GDM1 (cell line): ENCODE data around the gene ASCL5.

Source experiments
- DNase-seq: peaks from one replicate; lab custom pipeline; 2025; lab: John Stamatoyannopoulos, UW

ASCL5 gene

DNA sequence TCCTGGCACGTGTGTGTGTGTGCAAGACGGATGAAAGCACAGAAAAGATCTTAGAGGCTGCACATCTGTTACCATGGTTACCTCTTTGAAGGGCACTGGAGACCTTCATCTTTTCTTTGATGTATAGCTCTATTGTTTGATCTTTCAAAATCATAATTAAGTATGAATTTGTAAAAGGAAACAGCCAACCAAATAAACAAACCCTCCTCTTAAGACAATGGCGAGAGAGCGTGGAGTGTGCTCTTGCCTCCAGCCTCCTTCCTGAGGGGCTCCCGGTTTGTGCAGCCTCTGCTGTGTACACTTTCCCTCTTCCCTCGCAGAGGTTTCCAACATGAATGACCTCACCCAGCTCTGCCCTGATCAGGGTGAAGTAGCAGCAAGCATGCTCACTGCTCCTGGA lies 42.7 kb downstream of the ASCL5 start:
- no peak for DNase-seq

DNA sequence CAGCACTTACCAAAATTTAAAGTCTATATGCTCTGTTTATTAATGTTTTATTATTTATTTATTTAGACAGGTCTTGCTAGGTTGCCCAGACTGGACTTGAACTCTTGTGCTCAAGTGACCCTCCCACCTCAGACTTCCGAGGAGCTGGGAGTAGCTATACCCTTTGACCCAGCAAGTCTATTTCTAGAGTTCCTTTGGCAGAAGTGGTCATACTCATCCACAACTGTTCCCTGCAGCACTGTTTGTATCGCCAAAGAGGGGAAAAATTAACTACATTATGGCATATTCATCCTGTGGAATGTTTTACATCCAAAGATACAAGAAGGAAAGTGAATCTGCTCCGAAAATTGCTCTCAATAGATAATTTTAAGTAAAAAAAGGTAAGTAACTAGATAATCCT lies 43.2 kb downstream of the ASCL5 start:
- DNase-seq: no peak

DNA sequence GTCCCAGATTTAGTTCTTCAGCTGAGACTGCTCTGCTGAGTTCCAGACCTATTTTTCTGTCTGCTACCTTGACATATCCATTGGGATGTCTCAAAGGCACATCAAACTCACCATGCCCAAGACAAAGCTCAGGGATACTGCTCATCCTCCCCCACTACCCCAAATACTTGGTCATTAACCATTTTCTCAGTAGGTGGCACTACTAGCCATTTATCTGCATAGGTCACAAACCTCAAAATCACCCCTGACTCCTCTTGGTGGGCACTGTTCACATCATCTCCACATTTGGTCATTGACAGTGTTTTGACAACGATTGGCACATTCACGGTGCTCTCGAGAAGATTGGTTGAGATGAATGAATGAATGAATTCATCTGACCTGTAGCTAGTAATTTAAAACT lies 46.8 kb downstream of the ASCL5 start:
- DNase-seq: no peak

DNA sequence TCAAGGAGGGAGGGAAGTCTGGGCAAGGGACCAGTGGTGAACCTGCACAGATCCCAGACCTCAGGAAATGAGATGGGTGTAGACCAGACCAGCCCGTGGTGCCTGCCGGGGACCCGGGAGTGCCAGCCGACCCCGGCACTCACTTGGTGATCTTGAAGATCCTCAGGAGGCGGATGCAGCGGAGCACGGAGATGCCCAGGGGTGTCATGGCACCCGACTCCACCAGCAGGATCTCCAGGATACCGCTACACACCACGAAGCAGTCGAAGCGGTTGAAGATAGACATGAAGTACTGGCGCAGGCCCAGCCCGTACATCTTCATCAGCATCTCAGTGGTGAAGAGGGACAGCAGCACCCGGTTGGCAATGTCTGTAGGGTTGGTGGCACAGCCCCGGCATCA lies 49.2 kb downstream of the ASCL5 start:
- DNase-seq: no peak

DNA sequence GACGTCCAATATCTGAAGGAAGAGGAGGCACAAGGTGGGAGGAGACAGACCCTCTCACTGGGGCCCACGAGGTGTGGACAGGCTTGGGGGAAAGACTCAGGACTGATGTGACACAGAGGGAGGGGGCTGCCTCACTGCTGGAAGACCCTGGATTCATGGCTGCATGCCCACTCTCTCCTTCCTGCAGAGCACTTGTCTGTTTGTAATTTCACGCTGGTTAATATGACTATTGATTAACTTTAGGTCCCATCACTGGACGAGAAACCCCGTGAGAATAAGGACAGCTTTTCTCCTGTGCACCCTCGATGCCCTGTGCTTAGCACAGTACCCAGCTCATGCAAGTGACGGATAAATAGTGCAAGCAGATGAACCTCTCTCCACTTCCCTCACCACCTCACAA lies 49.9 kb downstream of the ASCL5 start:
- no peak for DNase-seq

DNA sequence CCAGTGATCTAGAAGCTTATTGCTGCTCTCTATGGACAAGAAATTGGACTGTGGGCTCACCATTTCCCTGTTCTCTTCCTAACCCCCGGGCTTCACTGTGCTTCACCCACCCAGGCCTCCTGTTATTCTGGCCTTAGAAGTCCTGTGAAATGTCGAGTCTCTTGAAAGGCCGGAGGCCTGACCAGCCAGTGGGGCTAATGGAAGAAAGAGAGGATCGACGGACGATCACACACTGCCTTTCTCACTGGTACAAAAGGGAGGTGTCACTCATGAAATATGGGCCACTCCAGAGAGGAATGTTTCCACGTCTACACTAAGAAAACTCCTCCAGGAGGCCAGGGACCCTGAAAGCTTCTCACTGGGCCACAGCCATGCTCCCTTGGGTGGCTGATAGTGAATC lies 50.9 kb downstream of the ASCL5 start:
- DNase-seq: no peak

DNA sequence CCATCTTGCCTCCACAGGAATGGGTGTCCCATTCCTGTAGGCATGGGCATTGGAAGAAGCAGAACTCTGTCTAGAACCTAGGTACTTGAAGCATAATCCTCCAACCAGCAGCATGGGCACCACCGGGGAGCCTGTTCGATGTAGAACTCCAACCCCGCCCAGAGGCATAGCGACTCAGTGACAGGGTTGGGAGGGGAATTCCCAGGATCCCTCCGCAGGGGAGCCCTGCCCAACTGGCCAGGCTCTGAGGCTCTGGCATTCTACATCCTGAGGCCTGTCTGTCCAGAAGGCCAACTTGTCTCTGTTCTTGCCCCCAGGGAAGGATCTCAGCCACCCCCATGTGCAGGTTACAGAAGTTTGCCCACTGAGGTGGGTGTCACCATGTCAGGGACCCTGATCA lies 53.0 kb downstream of the ASCL5 start:
- DNase-seq: no peak

DNA sequence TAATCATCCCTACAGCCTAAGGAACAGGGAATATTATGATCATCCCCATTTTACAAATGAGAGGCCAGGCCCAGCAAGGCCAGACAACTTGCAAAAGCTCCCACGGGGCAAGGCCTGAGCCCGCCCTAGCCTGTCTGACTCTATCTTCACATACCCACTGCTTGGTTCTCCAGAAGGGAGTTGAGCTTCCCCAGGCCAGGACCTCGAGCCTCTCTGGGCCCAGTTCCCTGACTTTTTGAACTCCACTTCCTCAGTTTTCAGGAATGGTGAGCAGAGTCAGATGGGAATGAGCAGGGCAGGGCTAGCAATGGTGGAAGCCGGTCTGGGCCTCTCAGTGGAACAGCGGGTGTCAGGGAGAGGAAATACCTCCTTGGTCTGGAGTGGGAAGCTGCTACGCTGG lies 54.1 kb downstream of the ASCL5 start:
- DNase-seq: no peak

DNA sequence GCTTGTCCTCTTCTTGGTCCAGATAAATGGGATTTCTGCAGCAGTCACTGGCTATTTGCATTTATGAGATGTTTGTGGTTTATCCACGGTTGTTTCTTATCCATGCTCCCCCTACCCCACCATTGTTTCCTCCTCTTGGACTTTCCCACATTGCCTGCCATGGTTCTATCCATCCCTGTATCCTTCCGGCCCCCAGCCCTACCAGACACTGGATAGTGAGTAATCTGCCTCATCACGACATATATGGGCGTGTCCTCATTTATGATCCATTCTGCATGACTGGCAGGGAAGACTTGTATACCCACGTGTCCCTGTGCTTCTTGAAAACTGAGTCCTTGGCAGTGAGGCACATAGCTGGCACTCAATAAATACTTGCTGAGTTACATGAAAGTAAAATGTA lies 54.8 kb downstream of the ASCL5 start:
- no peak for DNase-seq

DNA sequence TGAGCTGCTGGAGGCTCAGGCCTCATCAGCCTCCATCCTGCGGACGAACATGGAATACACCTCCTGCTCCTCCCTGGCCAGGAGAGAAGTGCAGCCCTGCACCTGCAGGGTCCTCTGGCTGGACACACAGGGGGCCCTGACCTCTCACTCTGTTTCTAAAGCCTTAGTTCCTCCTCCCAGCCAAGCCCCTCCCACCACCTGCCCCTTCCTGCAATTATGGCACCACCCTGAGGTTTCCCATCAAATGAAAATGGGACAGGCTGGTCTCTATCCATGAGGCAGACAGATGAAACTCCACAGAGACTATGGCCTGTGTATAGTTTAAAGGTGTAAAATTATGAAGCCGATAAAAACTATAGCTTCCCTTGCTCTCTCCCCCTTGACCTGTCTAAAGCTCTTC lies 57.3 kb downstream of the ASCL5 start:
- DNase-seq: no peak

DNA sequence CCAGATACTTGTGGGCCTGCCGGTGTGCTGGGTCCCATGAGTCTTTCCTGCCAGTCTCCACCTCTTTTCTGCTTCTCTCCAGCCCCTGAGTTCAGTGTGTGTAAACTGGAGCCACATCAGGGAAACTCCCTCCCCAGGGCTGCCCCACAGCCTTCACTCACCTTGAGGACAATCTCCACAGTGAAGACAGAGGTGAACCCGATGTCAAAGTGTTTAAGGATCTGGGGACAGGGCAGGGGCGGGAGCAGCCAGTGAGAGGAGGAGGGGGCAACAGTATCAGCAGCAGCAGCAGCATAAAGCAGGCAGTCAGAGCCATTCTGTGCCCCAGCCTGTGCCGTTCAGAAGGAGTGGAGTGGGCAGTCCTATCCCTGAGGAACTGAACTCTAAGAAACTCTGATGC lies 58.0 kb downstream of the ASCL5 start:
- DNase-seq: no peak

DNA sequence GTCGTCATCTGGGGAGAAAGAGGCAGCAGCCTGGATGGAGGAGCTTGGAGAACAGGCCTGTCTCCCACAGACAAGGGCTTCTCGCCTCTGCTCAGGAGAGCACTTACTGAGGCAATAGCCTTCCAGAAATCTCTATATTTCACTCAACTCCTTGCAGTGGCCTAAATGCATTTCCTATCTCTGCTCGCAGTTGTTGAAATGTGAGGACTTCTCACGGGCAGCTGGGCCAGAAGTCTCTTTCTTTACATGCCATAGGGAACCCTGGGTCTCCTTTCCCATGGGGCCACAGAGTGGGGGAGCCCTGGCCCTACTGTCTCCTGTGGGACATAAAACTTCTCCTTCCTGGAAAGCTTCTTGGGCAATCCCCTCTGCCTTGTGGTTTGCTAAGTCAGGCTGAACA lies 60.0 kb downstream of the ASCL5 start:
- DNase-seq: no peak

DNA sequence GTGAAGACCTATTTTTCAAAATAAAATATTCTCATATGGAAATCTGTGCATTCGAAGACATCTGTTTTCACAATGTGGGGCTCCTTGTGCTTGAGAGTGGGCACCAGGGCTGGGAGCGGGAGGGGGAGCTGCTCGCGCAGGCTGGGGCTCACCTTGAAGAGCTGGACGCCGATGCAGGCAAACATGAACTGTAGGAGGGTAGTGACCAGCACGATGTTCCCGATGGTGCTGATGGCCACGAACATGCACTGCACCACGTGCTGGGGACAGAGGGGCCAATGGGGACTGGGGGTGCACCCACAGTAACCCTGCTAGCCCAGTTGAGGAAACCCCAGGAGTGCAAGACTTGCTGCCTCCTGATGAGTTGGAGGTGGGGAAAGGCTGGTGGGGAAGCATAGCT lies 61.3 kb downstream of the ASCL5 start:
- no peak for DNase-seq

DNA sequence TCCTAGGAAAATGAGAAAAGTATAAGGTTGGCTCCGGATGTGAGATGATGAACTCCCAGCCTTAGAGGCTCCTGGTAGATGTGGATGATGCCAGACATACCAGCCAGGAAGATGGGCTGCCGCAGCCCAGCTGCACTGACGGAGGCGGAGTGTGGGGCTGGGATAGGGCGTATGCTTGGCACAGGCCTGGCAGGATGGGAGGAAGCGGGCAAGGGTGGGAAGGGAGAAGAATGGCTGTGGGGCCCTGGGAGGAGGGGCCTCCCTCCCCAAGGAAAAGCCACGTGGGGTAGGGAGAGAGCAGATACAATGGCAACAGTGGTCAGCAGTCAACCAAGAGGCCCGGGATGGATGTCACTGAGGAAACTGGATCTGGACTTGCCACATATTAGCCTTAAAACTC lies 62.2 kb downstream of the ASCL5 start:
- DNase-seq: no peak
